ENCODE results near the gene UGT1A9. TPM values are rescaled to one million over a fixed set of nuclear protein-coding genes. Genes with fewer than 3 reads are reported as not detected.

The UGT1A9 gene
- total and polyA plus RNA-seq, 10 of the 15 experiments (the other 5 are each of a cell fraction or from before 2014, with no cell fraction given): 0.07 TPM; not detected in 9

DNA sequence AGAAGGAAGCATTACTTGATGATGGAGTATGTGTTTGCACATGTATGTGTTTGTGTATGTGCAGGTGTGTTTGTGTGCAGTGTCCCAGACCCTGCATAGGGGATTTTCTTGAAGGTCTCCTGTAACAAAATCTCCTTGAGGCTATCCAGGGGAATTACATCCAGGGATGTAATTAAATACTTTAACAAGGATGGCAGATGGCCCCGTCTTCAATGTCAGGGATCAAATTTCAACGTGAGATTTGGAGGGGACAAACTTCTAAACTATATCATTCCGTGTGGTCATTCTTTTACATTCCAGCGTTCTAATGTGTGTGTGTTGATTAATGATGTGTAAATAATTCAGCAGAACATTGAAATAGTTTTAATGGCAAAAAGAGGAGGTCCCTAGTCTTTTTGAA is 3.3 kb downstream of the UGT1A9 start:
- no peak overlapping the region for H3K27ac ChIP-seq (ENCODE audit: control insufficient read depth, insufficient read depth)
- H4K20me1 ChIP-seq (ENCODE audit: control insufficient read depth, insufficient read depth): no peaks in the 10 kb centered on the region
- 34% methylated on average over 4 of the region's 4 CpGs for WGBS (ENCODE audit: insufficient coverage, insufficient replicate concordance, low lambda C conversion rate, missing lambda C conversion rate)
- H3K36me3 ChIP-seq (ENCODE audit: control insufficient read depth in 2 of 2, insufficient read depth in 2 of 2, low read length in 1 of 2): no peaks in the 10 kb centered on the region
- no TSS peak for BruUV-seq (replicated peaks)
- FAIRE-seq: no peak
- no peaks in the 10 kb centered on the region for H3K9me3 ChIP-seq (replicated peaks; ENCODE audit: control insufficient read depth, insufficient read depth, low read length)
- H2AFZ ChIP-seq (ENCODE audit: control insufficient read depth, low read depth, low read length): no peak overlapping the region
- ATAC-seq: no peak
- no peaks in the 10 kb centered on the region; a peak in 1 of 4 replicates for H3K27me3 ChIP-seq (replicated peaks in 1 of 2; ENCODE audit: control insufficient read depth in 2 of 2, insufficient read depth in 2 of 2, low read length in 1 of 2)
- ChIA-PET RAD21 (ENCODE audit: unreplicated experiment) (no interaction called here), CTCF (no interaction called here), POLR2A (no interaction called here), SMC1A (ENCODE audit: uncharacterized antibody, unreplicated experiment) (no interaction called here)
- in situ Hi-C loops (cut with MboI) (no loop called here), intact Hi-C loops (cut with micrococcal nuclease; ENCODE audit: unreplicated experiment) (no loop called here)
- H3K9ac ChIP-seq (ENCODE audit: control insufficient read depth, insufficient read depth, low read length): no peak overlapping the region
- no peaks in the 10 kb centered on the region for H3K79me2 ChIP-seq (ENCODE audit: control insufficient read depth, insufficient read depth, low read length)
- H3K4me2 ChIP-seq (ENCODE audit: control insufficient read depth, insufficient read depth): no peak overlapping the region
- no peaks in the 10 kb centered on the region for H3K4me1 ChIP-seq (ENCODE audit: control insufficient read depth, insufficient read depth, low read length)
- no peak for DNase-seq (ENCODE audit: low read depth, low spot score)
- H3K4me3 ChIP-seq: no peak overlapping the region
- TF ChIP-seq, protein P1, sequence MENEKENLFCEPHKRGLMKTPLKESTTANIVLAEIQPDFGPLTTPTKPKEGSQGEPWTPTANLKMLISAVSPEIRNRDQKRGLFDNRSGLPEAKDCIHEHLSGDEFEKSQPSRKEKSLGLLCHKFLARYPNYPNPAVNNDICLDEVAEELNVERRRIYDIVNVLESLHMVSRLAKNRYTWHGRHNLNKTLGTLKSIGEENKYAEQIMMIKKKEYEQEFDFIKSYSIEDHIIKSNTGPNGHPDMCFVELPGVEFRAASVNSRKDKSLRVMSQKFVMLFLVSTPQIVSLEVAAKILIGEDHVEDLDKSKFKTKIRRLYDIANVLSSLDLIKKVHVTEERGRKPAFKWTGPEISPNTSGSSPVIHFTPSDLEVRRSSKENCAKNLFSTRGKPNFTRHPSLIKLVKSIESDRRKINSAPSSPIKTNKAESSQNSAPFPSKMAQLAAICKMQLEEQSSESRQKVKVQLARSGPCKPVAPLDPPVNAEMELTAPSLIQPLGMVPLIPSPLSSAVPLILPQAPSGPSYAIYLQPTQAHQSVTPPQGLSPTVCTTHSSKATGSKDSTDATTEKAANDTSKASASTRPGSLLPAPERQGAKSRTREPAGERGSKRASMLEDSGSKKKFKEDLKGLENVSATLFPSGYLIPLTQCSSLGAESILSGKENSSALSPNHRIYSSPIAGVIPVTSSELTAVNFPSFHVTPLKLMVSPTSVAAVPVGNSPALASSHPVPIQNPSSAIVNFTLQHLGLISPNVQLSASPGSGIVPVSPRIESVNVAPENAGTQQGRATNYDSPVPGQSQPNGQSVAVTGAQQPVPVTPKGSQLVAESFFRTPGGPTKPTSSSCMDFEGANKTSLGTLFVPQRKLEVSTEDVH (IDR thresholded peaks at IDR 0.05; ENCODE audit: low read depth, partially characterized antibody): no peak
- TF ChIP-seq, protein P2, sequence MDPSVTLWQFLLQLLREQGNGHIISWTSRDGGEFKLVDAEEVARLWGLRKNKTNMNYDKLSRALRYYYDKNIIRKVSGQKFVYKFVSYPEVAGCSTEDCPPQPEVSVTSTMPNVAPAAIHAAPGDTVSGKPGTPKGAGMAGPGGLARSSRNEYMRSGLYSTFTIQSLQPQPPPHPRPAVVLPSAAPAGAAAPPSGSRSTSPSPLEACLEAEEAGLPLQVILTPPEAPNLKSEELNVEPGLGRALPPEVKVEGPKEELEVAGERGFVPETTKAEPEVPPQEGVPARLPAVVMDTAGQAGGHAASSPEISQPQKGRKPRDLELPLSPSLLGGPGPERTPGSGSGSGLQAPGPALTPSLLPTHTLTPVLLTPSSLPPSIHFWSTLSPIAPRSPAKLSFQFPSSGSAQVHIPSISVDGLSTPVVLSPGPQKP (IDR thresholded peaks at IDR 0.05; ENCODE audit: low read depth, low read length): no peak

DNA sequence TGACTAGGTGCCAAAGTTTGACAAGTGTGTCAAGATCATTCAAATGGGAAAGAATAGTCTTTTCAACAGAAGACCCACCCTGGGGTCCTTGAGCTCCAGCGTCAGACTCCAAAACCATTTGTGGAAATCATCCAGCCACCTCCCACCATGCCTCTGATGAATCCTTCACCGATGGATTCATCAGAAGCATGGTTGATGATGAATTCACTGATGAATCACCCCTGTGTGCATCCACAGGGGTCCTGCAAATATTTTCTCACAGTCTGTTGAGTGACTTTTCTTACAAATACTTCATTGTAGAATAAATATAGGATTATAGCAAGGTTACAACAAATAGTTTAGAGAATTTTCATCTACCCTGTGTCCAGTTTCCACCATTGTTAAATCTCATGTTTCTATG is 4.3 kb downstream of the UGT1A9 start:
- POLR2A ChIA-PET: interaction anchor here (0.5 kb wide), 1 partner anchor 160 kb away, joined by 3 read pairs; no protein-coding TSS in a partner anchor

More for the DNA sequence above, 4.3 kb downstream of the UGT1A9 start:
- ChIA-PET CTCF (no interaction called here), RAD21 (ENCODE audit: unreplicated experiment) (no interaction called here), SMC1A (ENCODE audit: uncharacterized antibody, unreplicated experiment) (no interaction called here)
- Histone ChIP-seq H3K4me2 (ENCODE audit: control insufficient read depth, insufficient read depth) (no peak overlapping the region), H3K4me3 (no peak overlapping the region), H3K27me3 (replicated peaks in 1 of 2; ENCODE audit: control insufficient read depth in 2 of 2, insufficient read depth in 2 of 2, low read length in 1 of 2) (no peaks in the 10 kb centered on the region; a peak in 2 of 4 replicates), H3K4me1 (ENCODE audit: control insufficient read depth, insufficient read depth, low read length) (no peaks in the 10 kb centered on the region), H2AFZ (ENCODE audit: control insufficient read depth, low read depth, low read length) (no peak overlapping the region), H3K9me3 (replicated peaks; ENCODE audit: control insufficient read depth, insufficient read depth, low read length) (no peaks in the 10 kb centered on the region), H4K20me1 (ENCODE audit: control insufficient read depth, insufficient read depth) (no peaks in the 10 kb centered on the region), H3K79me2 (ENCODE audit: control insufficient read depth, insufficient read depth, low read length) (no peaks in the 10 kb centered on the region), H3K36me3 (ENCODE audit: control insufficient read depth in 2 of 2, insufficient read depth in 2 of 2, low read length in 1 of 2) (no peaks in the 10 kb centered on the region), H3K9ac (ENCODE audit: control insufficient read depth, insufficient read depth, low read length) (no peak overlapping the region), H3K27ac (ENCODE audit: control insufficient read depth, insufficient read depth) (no peak overlapping the region)
- 0% methylated on average over 2 of the region's 2 CpGs for WGBS (ENCODE audit: insufficient coverage, insufficient replicate concordance, low lambda C conversion rate, missing lambda C conversion rate)
- no peak for FAIRE-seq
- no peak for TF ChIP-seq ATF7 (IDR thresholded peaks at IDR 0.05; ENCODE audit: low read depth)
- no peak for TF ChIP-seq KLF5 (IDR thresholded peaks at IDR 0.05; ENCODE audit: partially characterized antibody)
- TF ChIP-seq NR2C2 (IDR thresholded peaks at IDR 0.05; ENCODE audit: borderline replicate concordance, control insufficient read depth, insufficient read length, low read depth): no peak
- TF ChIP-seq JUNB (IDR thresholded peaks at IDR 0.05): no peak
- TF ChIP-seq SMARCA5 (IDR thresholded peaks at IDR 0.05): no peak
- TF ChIP-seq, protein P3, sequence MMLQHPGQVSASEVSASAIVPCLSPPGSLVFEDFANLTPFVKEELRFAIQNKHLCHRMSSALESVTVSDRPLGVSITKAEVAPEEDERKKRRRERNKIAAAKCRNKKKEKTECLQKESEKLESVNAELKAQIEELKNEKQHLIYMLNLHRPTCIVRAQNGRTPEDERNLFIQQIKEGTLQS (IDR thresholded peaks at IDR 0.05; ENCODE audit: borderline replicate concordance, extremely low read depth, low read depth, low read length): no peak
- no TSS peak for BruUV-seq (replicated peaks)
- ATAC-seq: no peak
- in situ Hi-C loops (cut with MboI): no loop called here
- intact Hi-C loops (cut with micrococcal nuclease; ENCODE audit: unreplicated experiment): no loop called here
- DNase-seq (ENCODE audit: low read depth, low spot score): no peak
